ENCODE measurements around the gene RASA3. TPM values are rescaled to one million over a fixed set of nuclear protein-coding genes. Genes with fewer than 3 reads are reported as not detected.

RASA3 gene
- total RNA-seq, 4 donors from 2014 or later, result 28.1 to 73.4 (median 56.8) TPM

DNA sequence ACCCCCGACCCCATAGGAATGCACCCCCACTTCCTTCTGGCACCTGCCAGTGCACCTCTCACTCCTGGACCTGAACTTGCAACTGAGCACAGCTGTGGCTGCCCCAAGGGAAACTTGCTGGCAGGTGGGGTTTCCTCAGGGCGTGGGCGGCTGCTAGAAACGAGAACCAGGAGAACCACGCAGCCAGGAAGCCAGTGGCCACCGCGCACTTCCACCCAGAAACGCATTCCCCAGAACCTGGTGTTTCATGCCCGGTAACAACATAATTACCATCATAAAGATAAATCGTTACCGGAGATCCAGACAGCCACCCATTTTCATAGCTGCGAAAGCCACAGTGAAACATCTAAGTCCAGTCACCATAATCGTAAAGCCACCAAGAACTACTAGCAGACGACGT lies 83.4 kb downstream of the RASA3 start:
- ATAC-seq (ENCODE audit: low FRiP score), result no peak

DNA sequence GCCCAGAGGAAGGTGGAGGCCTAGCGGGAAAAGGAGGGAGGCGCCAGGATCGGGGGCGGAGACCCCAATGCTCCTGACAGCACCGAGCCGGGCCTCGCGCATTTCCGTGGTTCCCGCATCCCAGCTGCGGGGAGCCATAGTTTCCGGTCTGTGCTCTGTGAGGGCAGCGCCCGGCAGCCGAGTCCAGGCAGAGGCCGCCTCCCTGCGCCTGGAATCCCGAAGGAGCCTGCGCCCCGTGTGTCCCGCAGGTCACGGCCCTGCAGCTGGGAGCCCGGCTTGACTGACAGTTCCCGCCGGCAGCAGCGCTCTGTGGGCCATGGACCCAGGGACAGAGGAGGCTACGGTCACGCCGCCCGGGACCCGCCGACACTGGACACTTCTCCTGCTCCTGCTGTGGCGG lies 84.0 kb downstream of the RASA3 start:
- ATAC-seq (ENCODE audit: low FRiP score) (no peak), DNase-seq (ENCODE audit: low spot score) (no peak)
- TF ChIP-seq, protein P1, sequence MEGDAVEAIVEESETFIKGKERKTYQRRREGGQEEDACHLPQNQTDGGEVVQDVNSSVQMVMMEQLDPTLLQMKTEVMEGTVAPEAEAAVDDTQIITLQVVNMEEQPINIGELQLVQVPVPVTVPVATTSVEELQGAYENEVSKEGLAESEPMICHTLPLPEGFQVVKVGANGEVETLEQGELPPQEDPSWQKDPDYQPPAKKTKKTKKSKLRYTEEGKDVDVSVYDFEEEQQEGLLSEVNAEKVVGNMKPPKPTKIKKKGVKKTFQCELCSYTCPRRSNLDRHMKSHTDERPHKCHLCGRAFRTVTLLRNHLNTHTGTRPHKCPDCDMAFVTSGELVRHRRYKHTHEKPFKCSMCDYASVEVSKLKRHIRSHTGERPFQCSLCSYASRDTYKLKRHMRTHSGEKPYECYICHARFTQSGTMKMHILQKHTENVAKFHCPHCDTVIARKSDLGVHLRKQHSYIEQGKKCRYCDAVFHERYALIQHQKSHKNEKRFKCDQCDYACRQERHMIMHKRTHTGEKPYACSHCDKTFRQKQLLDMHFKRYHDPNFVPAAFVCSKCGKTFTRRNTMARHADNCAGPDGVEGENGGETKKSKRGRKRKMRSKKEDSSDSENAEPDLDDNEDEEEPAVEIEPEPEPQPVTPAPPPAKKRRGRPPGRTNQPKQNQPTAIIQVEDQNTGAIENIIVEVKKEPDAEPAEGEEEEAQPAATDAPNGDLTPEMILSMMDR (IDR thresholded peaks at IDR 0.05), result no peak

More for the DNA sequence above, 83.4 kb downstream of the RASA3 start:
- no peak for DNase-seq (ENCODE audit: low spot score)
- TF ChIP-seq, protein P1 (IDR thresholded peaks at IDR 0.05), result no peak

DNA sequence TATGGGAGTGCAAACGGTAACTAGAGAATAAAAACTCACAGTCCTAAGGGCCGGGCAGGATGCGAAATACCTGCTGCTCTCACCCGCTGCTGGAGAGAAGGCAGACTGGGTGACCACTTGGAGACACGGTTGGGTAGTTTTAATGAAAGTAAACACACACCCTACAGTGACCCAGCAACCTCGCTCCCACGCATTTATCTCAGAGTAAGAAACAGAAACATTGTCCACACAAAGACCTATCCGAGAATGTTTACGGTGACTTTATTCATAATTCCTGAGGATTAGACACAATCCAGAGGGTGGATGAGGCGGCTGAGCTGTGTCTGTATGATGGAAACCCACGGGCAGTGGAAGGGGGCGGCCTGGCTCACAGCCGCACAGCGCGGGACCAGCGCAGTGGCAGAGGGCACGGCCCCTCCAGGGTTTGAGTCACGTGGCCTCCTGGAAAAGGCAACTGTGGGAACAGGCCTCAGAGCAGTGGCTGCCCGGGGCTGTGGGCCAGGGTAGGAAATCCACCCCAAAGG lies 85.0 kb downstream of the RASA3 start:
- ATAC-seq (ENCODE audit: low FRiP score), result no peak
- no peak for DNase-seq (ENCODE audit: low spot score)
- TF ChIP-seq, protein P1 (IDR thresholded peaks at IDR 0.05), result no peak

DNA sequence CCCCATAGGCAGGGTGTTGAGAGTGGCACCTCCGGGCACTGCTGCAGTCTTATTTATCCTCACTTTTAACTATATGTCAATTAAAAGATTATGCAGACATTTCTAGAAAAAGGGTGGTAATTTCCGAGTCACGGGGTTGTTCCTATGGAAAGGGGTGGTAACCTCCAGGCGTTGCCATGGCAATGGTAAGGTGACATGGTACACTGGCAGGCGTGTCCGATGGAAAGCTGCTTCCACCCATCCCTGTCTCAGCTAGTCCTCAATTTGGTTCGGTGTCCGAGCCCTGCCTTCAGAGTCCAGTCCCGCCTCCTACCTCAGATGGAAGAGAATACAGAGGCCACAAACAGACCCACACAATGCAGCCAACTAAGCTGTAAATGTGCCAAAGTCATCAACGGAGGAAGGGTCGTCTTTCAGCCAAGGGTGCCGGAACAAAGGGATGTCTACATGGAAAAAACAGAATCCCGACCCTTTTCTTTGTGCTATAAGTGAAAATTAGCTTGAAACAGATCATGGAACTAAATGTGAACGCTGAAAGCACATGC lies 85.9 kb downstream of the RASA3 start:
- DNase-seq (ENCODE audit: low spot score) (no peak), ATAC-seq (ENCODE audit: low FRiP score) (no peak)
- TF ChIP-seq, protein P1 (IDR thresholded peaks at IDR 0.05), result no peak

DNA sequence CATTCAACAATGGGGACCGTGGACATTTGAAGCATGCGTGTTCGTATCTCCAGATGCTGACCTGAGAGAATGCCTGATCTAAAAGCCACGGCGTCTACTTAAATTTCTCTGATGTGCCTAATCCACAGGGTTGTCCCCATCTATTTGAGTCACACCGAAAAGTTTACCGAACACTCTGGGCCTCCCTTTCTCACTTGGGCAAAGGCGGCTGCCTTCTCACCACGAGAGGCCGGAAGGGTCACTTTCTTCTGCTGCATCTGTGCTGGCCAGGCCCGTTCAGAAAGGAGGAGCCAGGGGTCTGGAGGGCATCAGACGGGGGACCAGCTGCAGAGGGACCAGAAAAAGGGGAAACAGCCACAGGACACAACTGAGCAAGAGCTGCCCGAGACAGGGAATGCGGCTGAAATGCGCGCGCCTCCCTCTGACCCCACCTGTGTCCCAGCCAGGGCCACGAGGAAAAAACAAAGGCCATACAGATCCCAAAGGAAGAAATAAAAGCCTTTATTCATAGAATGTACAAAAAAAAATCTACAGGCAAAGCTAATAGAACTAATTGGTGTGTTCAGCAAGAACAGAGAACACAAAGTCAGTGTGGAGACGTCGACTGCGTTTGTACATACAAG lies 87.2 kb downstream of the RASA3 start:
- TF ChIP-seq, protein P1 (IDR thresholded peaks at IDR 0.05), result no peak
- DNase-seq (ENCODE audit: low spot score), result no peak
- ATAC-seq (ENCODE audit: low FRiP score), result no peak

DNA sequence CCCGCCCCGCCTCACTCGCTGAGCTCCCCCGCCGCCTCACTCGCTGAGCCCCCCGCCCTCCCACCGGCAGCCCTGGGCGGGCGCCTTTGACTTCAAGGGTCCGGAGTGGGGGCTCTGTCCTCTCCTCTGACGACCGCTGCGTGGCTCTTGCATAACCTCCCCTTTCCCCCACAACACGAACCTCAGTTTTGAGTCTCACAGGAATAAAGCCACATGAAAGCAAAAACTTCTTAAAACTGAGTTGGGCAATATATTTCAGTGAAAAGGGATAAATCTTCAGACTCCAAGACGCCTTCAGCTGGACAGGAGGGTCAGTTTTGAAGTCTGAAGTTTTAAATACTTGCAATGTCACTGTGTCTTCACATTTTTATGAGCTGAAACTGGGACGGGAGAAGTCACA lies 87.9 kb downstream of the RASA3 start:
- no peak for ATAC-seq (ENCODE audit: low FRiP score)
- TF ChIP-seq, protein P1 (IDR thresholded peaks at IDR 0.05), result no peak

More for the DNA sequence above, 87.9 kb downstream of the RASA3 start:
- no peak for DNase-seq (ENCODE audit: low spot score)
